22Rv1 (cell line): ENCODE measurements around the gene CAPN8.

Source experiments
- CTCF ChIP-seq: fragments of 450-650 bp; IDR thresholded peaks from 2 replicates; pipeline ENCODE4 v1.5.1; 2017; ENCODE audit warnings: mild to moderate bottlenecking
- ZFX ChIP-seq: fragments of 450-650 bp; IDR thresholded peaks from 2 replicates; pipeline ENCODE4 v1.6.1; 2017; ENCODE audit warnings: antibody characterized with exemption, borderline replicate concordance

- no peak for TF ChIP-seq CTCF
- no peak for TF ChIP-seq ZFX
Observed at GRCh38 chr1:223629126-223629457, 36.4 kb downstream of the CAPN8 start.
